ENCODE results near the gene APBB3. TPM values are rescaled to one million over a fixed set of nuclear protein-coding genes. Genes with fewer than 3 reads are reported as not detected.
"Not testable (repeated sequence)": the region's sequence is repeated elsewhere in the genome, so short reads cannot be mapped to it uniquely, and the experiment has no call there.

Gene APBB3
- total RNA-seq, 4 donors from 2014 or later, result 6.8 to 12.5 (median 11.8) TPM

DNA sequence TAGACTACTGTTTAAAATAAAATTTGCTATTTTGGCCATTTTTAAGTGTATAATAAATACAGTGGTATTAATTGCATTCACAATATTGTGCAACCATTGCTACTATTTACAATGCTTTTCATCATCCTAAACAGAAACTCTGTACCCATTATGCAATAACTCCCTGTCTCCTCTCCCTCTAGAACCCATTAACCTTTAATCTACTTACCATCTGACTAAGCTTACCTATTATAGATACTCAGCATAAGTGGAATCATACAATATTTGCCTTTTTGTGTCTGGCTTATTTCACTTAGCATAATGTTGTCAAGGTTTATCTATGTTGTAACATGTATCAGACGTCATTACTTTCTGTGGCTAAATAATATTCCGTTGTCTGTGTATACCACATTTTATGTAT, 42.6 kb upstream of the APBB3 start:
- H3K27ac ChIP-seq (replicated peaks in 1 of 4), result no peak overlapping the region
- H3K27me3 ChIP-seq, result no peaks in the 10 kb centered on the region
- no peak for DNase-seq (ENCODE audit: extremely low spot score)
- no peaks in the 10 kb centered on the region for H3K36me3 ChIP-seq
- intact Hi-C loops (cut with DNase I), result no loop called here
- H3K4me3 ChIP-seq, result no peak overlapping the region
- WGBS, result 83% methylated on average over 2 of the region's 2 CpGs
- H3K4me1 ChIP-seq, result peaks cover 0 to 4% (median 1%) of the 10 kb centered on the region in 4 donors
- no peaks in the 10 kb centered on the region for H3K9me3 ChIP-seq
- TF ChIP-seq CTCF (IDR thresholded peaks at IDR 0.05) (no peak), POLR2AphosphoS5 (IDR thresholded peaks at IDR 0.05) (no peak), EP300 (IDR thresholded peaks at IDR 0.05) (no peak), POLR2A (IDR thresholded peaks at IDR 0.05; ENCODE audit: low read depth) (no peak)

GRCh38 chr5:140605879-140606278, 41.5 kb upstream of the APBB3 start:
- no peak overlapping the region for H3K4me3 ChIP-seq
- no peaks in the 10 kb centered on the region for H3K27me3 ChIP-seq
- peaks cover 0 to 4% (median 0%) of the 10 kb centered on the region in 4 donors for H3K4me1 ChIP-seq
- no peak overlapping the region for H3K27ac ChIP-seq (replicated peaks in 1 of 4)
- no peak for DNase-seq (ENCODE audit: extremely low spot score)
- TF ChIP-seq POLR2A (IDR thresholded peaks at IDR 0.05; ENCODE audit: low read depth) (no peak), POLR2AphosphoS5 (IDR thresholded peaks at IDR 0.05) (no peak), CTCF (IDR thresholded peaks at IDR 0.05) (no peak), EP300 (IDR thresholded peaks at IDR 0.05) (no peak)
- WGBS, result 77% methylated on average over 3 of the region's 3 CpGs
- H3K9me3 ChIP-seq, result no peaks in the 10 kb centered on the region
- no peaks in the 10 kb centered on the region for H3K36me3 ChIP-seq
- intact Hi-C loops (cut with DNase I), result no loop called here

DNA sequence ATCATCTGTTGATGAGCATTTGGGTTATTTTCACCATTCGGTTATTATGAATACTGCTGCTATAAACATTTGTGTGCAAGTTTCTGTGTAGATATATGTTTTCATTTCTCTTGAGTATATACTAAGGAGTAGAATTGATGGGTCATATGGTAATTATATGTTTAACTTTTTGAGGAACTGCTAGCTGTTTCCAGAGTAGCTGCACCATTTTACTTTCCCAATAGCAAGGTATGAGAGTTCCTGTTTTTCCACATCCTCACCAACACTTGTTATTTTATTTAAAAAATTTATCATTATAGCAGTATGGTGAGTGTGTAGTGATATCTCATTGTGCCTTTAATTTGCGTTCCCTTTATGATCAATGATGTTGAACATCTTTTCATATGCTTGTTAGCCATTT, 39.3 kb upstream of the APBB3 start:
- intact Hi-C loops (cut with DNase I), result no loop called here
- H3K9me3 ChIP-seq, result no peaks in the 10 kb centered on the region
- TF ChIP-seq EP300 (IDR thresholded peaks at IDR 0.05), result no peak
- no peak for TF ChIP-seq CTCF (IDR thresholded peaks at IDR 0.05)
- TF ChIP-seq POLR2A (IDR thresholded peaks at IDR 0.05; ENCODE audit: low read depth), result no peak
- no peak for TF ChIP-seq POLR2AphosphoS5 (IDR thresholded peaks at IDR 0.05)
- H3K27me3 ChIP-seq, result no peaks in the 10 kb centered on the region
- no peak for DNase-seq (ENCODE audit: extremely low spot score)
- H3K4me3 ChIP-seq, result no peak overlapping the region
- H3K4me1 ChIP-seq, result peaks cover 0 to under 1% (median 0%) of the 10 kb centered on the region in 4 donors
- WGBS, result 93% methylated on average over 2 of the region's 2 CpGs
- no peak overlapping the region for H3K27ac ChIP-seq (replicated peaks in 1 of 4)
- H3K36me3 ChIP-seq, result no peaks in the 10 kb centered on the region

GRCh38 chr5:140603446-140603698, 39.0 kb upstream of the APBB3 start:
- H3K27me3 ChIP-seq; H3K9me3 ChIP-seq; intact Hi-C loops (cut with DNase I); DNase-seq (ENCODE audit: extremely low spot score); H3K4me1 ChIP-seq; H3K36me3 ChIP-seq; H3K4me3 ChIP-seq; H3K27ac ChIP-seq (replicated peaks in 1 of 4): not testable (repeated sequence)
- 92% methylated on average over 4 of the region's 4 CpGs for WGBS

DNA sequence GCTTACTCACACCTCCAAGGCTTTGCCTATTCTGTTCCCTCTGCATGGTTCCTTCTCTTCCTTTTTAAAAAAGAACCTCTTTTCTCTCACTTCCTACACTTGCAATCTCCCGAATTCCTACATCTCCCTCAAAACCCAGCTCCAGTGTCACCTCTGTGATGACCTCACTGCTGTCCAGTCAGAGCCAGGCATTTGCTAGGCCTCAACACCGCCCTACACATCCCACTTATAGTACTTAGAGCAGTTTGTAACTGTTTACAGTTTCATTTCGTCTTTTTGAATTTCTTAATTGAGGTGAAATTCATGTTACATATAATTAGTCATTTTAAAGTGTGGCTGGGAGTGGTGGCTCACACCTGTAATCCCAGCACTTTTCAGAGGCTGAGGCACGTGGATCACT, 37.7 kb upstream of the APBB3 start:
- peak overlapping the region in 1 of 4 donors; percentile 28 for H3K27ac ChIP-seq (replicated peaks in 1 of 4)
- no peaks in the 10 kb centered on the region for H3K36me3 ChIP-seq
- intact Hi-C loops (cut with DNase I), result no loop called here

More for the DNA sequence above, 37.7 kb upstream of the APBB3 start:
- H3K27me3 ChIP-seq, result no peaks in the 10 kb centered on the region
- TF ChIP-seq CTCF (IDR thresholded peaks at IDR 0.05) (no peak), POLR2AphosphoS5 (IDR thresholded peaks at IDR 0.05) (no peak), POLR2A (IDR thresholded peaks at IDR 0.05; ENCODE audit: low read depth) (no peak), EP300 (IDR thresholded peaks at IDR 0.05) (no peak)
- DNase-seq (ENCODE audit: extremely low spot score), result no peak
- H3K4me3 ChIP-seq, result no peak overlapping the region
- 69% methylated on average over 4 of the region's 4 CpGs for WGBS
- no peaks in the 10 kb centered on the region for H3K9me3 ChIP-seq
- no peaks in the 10 kb centered on the region for H3K4me1 ChIP-seq
